Stimulated activated CD4-positive, alpha-beta T cell treated with anti-CD3 and anti-CD28 coated beads, Interleukin-4, amount 100 ng/mL, for 24 hours (primary cell): ENCODE data around the gene ADH1C.
"Not testable (repeated sequence)": the region's sequence is repeated elsewhere in the genome, so short reads cannot be mapped to it uniquely, and the experiment has no call there.

Source experiments
- DNase-seq: peaks from one replicate; pipeline ENCODE4 v3.0.0-alpha.2; 2020

The ADH1C gene

GRCh38 chr4:99352602-99353537 lies at the start of gene ADH1C:
Gene ADH1C, minus strand, starts transcription at chr4:99352746. Its CDS starts 71 bp downstream, at chr4:99352675.
- no peak for DNase-seq

- no peak for DNase-seq
Measured at GRCh38 chr4:99400831-99401230, 48.3 kb upstream of the ADH1C start.

DNA sequence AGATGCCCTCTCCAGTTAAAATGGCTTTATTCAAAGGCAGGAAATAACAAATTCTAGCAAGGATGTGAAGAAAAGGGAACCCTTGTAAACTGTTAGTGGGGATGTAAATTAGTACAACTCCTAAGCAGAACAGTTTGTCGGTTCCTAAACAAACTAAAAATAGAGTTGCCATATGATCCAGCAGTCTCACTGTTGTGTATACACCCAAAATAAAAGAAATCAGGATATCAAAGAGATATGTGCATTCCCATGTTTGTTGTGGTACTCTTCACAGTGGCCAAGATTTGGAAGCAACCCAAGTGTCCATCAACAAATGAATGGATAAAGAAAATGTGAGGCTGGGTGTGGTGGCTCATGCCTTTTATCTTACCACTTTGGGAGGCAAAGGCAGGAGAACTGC lies 46.5 kb upstream of the ADH1C start:
- no peak for DNase-seq

DNA sequence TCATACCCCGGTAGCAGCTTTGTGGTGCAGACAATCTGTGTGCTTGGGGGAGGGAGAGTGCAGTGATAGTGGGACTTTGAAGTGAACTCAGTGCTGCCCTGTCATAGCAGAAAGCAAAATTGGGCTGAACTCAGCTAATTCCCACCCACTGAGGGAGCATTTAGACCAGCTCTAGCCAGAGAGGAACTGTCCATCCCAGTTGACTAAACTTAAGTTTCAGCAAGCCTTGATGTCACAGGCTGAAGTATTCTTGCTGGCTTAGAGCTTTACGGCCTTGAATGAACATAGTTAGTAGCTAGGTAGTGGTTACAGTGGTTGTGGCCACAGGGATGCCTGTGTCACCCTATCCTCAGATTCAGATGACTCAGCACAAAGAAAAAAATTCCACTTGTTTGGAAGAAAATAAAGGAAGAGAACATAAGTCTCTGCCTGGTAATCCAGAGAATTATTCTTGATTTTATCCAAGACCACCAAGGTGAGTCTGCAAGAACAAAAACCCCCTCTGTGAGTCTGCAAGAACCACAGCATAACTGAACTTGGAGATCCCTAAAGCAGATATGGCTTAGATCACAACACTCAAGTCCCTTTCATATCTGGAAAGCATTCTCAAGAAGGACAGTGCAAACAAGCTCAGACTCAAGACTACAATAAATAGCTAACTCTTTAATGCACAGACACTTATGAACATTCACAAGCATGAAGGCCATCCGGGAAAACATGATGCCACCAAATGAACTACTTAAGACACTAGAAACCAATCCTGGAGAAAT lies 43.2 kb upstream of the ADH1C start:
- no peak for DNase-seq

DNA sequence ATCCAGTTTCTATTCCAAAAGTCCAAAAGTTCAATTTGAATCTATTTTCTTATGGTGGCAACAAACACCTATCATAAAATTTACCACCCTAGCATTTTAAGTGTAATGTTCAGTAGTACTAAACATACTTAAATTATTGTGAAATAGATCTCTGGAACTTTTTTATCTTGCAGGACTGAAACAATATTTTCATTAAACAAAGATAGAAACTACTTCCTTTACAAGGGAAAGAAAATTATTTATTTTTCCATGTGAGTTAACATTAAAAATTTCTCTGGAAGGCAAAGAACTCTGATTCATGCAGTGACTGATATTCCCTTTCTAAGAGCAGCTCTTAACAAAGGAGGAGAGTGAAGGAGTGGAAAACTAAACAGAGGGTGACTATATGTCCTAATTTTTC lies 42.4 kb upstream of the ADH1C start:
- DNase-seq: no peak

GRCh38 chr4:99390055-99390454 lies 37.5 kb upstream of the ADH1C start:
- DNase-seq: no peak

GRCh38 chr4:99389606-99390005 lies 37.1 kb upstream of the ADH1C start:
- no peak for DNase-seq

DNA sequence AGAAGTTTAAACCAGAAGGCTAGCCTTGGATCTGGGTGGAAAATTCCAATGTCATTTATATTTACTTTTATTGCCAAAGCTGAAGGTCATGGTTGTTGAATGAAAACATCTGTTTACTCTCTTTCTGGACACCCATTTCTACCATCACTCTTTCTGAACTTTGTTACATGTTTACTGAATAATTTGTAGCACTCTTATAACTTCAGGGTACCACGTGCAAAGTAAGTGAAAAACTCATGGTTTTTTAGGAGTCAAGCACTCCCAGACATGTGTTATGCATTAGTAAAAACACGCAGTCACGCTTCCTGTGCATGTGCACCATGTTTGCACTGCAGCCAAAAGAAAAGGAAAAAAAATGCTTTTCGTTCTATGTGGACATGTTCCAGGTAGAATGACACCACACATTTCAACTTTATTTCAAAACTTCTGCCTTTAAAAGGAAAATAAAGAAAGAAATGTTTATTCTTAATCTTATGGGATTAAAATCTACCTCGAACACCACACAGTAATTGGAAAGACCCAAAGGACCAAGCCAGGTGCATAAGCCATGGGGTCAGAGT lies 31.4 kb upstream of the ADH1C start:
- DNase-seq: no peak

DNA sequence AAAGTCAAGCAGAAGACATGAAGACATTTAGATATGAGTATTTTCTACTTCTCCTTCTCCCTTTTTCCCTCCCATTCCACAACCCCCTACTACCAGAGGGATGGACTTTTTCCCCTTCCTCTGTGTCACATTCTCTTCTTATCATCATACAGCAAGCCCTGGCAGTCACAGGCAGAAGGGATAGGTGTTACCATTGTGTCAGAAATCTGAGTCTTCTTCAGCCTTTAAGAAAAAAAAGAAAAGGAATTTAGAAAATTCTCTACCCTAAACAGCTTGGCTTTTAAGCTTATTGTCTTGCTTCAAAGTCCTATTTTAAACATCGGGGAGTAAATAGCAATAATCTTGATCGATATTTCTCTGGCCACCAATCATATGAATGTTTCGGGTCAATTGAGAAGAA lies 30.9 kb upstream of the ADH1C start:
- DNase-seq: no peak

DNA sequence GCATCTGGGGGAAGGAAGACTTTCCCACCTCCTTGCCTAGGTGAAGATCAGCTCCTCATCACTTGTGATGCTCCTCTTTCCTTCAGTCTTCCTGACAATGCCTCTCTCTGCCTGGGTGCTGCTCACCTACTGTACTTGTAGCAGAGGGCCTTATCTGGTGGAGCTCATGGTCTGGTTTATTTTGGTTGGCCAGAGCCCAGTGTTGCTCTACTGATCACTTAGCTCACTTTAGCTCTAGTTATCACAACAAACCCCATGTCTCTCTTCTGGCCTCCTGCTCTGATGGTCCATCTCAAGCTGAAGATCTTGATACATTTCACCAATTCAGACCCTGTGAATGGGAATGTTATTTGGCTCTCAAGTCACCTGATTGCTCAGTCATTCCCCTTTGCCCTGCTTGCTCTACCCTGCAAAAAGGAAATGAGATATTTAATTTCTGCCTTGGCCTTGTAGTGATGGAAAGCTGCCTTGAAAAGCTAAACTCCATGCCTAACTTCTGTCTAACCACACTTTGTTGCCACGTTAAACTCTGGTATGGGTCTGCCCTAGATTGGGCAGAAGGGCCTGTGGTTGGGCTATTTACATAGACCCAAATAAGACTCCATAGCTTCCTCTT lies 30.3 kb upstream of the ADH1C start:
- no peak for DNase-seq

DNA sequence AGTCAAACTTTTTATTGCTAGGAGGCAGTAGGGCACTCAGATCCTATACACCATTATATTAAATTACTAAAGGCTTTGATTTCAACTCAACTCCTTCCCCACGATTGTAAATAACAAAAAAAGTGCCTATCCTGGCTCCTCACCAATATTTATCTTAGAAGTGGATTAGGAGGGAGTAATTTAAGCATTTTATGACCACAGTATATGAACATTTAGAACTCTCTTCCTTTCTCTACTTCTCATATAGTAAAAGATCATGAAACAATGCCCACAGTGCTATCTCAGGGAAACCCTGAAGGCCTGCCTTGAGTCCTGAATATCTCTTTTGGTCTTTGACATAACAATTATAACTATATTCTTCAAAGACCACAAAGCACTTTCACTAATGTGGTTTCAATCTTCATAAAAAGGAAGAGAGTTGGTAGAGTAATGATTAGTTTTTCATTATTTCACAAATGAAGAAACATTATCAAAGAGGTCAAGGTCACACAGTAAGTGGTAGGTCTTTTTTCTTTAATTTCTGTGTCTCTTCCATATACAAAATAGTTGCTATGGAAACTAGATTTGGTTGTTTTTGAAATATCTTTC lies 29.1 kb upstream of the ADH1C start:
- DNase-seq: no peak

GRCh38 chr4:99379571-99379970 lies 27.0 kb upstream of the ADH1C start:
- DNase-seq: no peak

DNA sequence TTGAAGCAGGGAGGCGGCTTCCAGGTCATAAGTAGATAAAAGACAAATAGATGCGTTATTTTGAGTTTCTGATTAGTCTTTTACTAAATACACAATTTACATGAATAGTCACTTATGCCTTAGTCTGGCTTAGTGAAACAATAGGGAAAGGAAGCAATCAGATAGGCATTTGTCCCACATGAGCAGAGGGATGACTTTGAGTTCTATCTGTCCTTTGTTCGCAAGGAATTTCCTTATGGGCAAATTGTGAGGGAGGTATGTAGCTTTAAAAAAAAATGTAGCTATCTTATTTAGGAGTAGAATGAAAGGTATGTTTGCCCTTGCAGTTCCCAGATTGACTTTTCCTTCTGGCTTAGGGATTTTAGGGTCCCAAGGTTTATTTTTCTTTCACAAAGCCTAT lies 26.3 kb upstream of the ADH1C start:
- no peak for DNase-seq

GRCh38 chr4:99377341-99377740 lies 24.8 kb upstream of the ADH1C start:
- not testable (repeated sequence) for DNase-seq

DNA sequence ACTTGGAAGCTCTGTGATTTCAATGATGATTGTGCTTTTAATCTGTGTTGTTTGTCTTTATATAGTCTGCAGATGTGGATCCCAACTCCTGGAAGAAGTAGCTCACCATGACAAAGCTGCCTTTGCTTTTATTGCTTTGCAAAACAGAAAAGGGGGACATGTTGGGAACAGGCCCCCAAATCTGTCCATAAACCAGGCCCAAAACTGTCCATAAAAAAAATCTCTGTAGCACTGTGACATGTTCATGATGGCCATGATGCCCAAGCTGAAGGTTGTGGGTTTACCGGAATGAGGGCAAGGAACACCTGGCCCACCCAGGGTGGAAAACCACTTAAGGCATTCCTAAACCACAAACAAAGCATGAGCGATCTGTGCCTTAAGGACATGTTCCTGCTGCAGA lies 19.9 kb upstream of the ADH1C start:
- DNase-seq: not testable (repeated sequence)

DNA sequence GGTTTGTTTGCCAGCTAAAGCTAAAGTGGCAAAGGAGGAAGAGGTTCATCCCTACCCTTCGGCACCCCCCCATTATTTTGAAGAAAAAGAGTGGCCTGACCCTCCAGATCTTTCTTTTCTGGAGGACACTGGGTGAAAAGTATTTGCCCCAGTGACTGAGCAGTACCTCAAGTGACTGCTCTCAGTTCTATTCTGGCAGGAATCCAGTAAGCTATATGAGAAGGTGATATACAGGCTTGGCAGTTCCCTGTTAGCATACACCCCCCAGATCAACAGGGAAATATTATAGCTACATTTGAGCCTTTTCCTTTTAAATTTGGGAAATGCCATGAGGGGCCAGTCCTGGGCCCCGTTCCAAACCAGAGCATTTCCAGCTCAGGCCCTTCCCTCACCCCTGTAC lies 15.3 kb upstream of the ADH1C start:
- DNase-seq: not testable (repeated sequence)

GRCh38 chr4:99366491-99366890 lies 13.9 kb upstream of the ADH1C start:
- DNase-seq: no peak

DNA sequence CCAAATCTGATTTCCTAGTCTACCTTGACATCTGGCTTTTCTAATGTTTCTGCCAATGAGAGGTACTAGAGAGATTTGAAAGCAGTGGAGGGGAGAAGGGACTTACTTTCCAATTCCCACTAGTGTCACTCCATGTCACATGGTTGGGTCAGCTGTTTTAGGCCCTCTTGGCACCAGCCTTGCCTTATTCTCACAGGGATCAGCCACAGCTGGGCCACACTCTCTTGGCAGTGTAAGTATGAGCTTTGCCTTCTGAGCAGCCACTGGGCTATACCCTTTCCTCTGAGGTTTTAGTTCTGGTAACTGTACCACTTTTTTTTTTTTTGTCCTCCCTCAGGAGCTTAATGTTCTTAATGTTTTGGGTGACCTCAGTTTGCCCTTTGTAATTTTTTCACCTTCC lies 10.2 kb upstream of the ADH1C start:
- DNase-seq: no peak

DNA sequence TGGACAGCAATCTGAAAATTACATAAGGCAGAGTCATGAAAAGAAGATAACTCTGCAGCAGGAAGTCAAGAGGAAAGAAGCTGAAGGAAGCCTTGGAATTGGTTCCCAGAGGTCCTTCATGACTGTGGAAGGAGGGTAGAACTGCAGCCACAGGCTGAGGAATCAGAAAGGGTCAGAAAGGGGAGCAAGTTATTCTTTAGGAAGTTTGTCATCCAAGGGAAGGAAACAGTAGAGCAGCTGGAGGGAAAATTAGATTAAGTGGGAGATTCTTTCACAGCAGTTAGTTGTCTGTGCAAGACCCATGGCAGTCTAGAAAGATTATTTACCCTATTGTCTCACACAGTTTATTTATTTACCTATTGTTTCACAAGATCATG lies 9.3 kb upstream of the ADH1C start:
- DNase-seq: no peak

- DNase-seq: no peak
Measured at GRCh38 chr4:99361268-99361898, 8.8 kb upstream of the ADH1C start.

DNA sequence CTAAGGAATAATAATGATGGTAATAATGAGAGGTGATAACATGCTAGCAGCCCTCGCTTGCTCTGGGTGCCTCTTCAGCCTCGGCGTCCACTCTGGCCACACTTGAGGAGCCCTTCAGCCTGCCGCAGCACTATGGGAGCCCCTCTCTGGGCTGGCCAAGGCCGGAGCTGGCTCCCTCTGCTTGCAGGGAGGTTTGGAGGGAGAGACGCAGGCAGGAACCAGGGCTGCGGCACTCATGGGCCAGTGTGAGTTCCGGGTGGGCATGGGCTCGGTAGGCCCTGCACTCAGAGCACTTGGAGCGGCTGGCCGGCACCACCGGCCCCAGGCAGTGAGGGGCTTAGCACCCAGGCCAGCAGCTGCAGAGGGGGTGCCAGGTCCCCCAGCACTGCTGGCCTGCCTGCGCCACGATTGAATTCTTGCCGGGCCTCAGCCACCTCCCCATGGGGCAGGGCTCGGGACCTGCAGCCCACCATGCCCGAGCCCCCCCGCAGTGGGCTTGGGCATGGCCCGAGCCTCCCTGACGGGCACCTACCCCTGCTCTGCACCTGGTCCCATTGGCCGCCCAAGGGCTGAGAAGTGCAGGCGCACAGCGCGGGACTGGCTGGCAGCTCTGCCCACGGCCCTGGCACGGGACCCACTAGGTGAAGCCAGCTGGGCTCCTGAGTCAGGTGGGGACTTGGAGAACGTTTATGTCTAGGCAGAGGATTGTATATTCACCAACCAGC lies 7.1 kb upstream of the ADH1C start:
- DNase-seq: no peak

- DNase-seq: no peak
Measured at GRCh38 chr4:99357948-99358347, 5.4 kb upstream of the ADH1C start.
